Activated CD4-positive, alpha-beta T cell treated with anti-CD3 and anti-CD28 coated beads, Interleukin-2, Interleukin-4, amounts not matched to agents 100 ng/mL and 50 ng/mL, durations not matched to agents 16 hours and 8 hours (primary cell): ENCODE results near the gene TRIM4.
"Not testable (repeated sequence)": the region's sequence is repeated elsewhere in the genome, so short reads cannot be mapped to it uniquely, and the experiment has no call there.

ENCODE experiments used
- DNase-seq: peaks from one replicate; pipeline ENCODE4 v3.0.0-alpha.2; 2020; ENCODE audit warnings: low spot score

Gene TRIM4

GRCh38 chr7:99919814-99920112 is 433 bp upstream of the TRIM4 start:
- DNase-seq, result no peak

DNA sequence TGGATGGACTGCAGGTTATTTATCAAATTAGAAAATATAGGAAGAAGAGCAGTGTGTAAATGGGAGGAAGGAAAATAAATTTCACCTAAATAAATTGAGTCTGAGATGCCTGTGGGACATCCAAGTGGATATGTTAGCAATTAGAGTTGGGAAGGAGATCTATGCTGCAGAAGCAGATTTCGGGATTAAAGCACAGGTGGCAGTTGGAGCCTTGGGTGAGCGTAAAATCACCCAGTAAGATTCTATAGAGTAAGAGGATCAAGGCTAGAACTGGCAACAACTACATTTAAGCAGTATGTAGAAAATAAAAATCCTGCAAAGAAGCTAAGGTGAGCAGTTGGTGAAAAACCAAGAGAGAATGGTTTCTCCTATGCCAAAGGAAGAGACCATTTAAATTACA is 8.4 kb downstream of the TRIM4 start:
- no peak for DNase-seq

DNA sequence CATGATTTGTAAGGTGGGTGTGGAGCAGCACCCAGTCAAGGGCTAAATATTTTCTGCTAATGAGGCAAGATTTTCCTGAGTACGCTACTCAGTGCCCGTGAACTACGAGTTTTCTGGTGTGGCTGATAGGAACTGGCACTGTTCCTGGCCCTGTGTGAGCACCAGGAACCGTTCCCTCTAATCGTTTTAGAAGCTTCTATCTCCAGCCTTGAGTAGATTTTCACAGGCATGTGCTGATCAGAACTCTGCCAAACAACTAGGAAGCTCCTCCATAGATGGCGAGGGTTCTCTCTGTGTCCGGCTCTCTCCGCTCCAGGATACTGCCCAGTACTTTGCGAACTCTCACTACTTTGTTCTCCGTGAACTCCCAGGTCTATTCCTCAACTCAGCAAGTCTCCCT is 17.7 kb downstream of the TRIM4 start:
- DNase-seq, result no peak

DNA sequence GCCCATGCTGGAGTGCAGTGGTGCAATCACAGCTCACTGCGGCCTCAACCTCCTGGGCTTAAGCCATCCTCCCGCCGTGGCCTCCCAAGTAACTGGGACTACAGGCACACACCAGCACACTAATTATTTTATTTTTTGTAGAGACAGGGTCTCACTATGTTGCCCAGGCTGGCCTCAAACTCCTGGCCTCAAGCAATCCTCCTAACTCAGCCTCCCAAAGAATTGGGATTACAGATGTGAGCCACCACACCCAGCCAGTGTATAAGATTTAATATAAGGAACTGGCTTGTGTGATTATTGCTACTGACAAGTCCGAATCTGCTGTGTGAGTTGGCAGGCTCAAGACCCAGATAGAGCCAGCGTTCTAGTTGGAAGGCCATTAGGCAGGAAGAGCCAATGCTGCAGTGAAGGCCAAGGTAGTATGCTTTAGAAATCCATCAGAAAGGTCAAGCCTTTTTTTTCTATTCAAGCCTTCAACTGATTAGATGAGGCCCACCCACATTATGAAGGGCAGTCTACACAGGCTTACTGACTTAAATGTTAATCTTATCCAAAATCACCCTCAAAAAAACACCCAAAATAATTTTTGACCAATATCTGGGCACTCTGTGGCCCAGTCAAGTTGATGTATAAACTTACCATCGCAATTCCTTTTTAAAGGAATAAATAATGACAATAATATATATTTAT is 19.4 kb downstream of the TRIM4 start:
- DNase-seq, result no peak

DNA sequence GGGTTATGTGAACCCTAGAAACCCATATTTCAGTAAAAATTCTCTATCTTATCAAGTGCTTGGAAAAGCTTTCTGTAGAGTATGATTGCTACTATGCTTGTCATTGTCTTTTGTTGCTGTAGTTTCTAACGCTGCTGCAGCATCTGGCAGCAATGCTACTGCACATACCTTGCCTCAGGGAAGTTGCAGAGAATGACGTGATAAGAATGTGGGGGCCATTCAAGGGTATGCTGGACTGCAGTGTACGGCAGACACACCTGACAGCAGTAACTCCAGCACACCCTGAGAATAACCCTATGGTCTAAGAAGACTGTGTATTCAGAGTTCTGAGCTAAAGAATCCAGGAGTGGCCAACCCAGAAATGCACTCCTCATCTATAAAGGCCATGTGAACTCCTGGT is 20.5 kb downstream of the TRIM4 start:
- no peak for DNase-seq

GRCh38 chr7:99898023-99898357 is 21.3 kb downstream of the TRIM4 start:
- no peak for DNase-seq

GRCh38 chr7:99897322-99898022 is 21.9 kb downstream of the TRIM4 start:
- DNase-seq, result peak; percentile 28

- no peak for DNase-seq
These were observed 24.6 kb downstream of the TRIM4 start for GRCh38 chr7:99894738-99895137.

GRCh38 chr7:99893280-99893679 is 26.1 kb downstream of the TRIM4 start:
- DNase-seq, result no peak

DNA sequence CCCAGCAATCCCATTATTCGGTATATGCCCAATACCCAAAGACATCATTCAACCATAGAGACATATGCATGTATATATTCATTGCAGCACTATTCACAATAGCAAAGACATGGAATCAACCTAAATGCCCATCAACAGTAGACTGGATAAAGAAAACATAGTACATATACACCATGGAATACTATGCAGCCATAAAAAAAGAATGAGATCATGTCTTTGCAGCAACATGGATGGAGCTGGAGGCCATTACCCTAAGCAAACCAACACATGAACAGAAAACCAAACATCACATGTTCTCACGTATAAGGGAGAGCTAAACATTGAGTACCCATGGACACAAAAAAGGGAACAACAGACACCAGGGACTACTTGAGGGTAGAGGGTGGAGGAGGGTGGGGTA is 29.0 kb downstream of the TRIM4 start:
- DNase-seq, result not testable (repeated sequence)

DNA sequence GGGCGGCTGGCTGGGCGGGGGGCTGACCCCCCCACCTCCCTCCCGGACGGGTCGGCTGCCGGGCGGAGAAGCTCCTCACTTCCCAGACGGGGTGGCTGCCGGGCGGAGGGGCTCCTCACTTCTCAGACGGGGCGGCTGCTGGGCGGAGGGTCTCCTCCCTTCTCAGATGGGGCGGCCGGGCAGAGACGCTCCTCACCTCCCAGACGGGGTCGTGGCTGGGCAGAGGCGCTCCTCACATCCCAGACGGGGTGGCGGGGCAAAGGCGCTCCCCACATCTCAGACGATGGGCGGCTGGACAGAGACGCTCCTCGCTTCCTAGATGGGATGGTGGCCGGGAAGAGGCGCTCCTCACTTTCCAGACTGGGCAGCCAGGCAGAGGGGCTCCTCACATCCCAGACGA is 31.0 kb downstream of the TRIM4 start:
- not testable (repeated sequence) for DNase-seq

DNA sequence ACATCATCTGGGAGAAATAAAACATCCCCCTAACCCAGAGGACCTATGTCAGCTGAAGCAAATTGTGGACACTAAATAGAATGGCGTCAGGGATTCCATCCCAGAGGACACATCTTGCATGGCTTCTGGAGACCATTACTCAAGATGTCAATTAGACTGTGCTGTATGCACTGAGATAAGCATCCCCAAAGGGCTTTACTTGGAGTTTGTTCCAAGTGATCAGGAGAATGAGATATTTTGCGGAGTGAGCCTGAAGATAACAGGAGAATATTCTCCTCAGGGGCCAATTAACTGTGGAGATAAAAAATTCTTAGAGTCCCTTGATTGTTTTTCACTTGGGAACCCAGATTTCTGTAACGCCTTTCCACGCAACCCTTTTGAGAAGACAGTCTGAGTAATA is 38.0 kb downstream of the TRIM4 start:
- DNase-seq, result no peak

DNA sequence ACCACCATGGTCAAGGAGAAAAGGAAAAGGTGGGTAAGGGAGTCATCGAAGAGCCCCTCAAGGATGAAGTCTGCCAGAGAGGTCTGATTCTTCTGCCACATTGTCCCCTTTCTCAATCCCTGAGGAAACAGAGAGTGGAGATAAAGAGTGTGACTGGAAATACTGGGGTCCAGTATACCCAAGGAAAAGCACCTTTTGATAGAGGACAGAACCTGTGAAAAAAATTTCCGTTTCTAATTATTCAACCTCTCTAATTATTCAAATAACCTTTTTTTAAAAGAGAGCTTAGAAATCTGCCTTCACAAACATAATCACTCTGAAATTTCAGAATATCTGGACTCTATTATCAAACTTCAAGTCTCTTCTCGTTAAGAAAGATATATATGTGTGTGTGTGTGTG is 42.4 kb downstream of the TRIM4 start, which contains the start of gene OR2AE1:
Gene OR2AE1 (minus strand): TSS at position 101 of the 400 bp plus-strand sequence. CDS start 0 bp downstream, at position 101.
- DNase-seq, result no peak

- DNase-seq, result no peak
These were observed 42.8 kb downstream of the TRIM4 start for GRCh38 chr7:99876491-99876890.

- DNase-seq, result no peak
These were observed 51.1 kb downstream of the TRIM4 start for GRCh38 chr7:99868246-99868645.

DNA sequence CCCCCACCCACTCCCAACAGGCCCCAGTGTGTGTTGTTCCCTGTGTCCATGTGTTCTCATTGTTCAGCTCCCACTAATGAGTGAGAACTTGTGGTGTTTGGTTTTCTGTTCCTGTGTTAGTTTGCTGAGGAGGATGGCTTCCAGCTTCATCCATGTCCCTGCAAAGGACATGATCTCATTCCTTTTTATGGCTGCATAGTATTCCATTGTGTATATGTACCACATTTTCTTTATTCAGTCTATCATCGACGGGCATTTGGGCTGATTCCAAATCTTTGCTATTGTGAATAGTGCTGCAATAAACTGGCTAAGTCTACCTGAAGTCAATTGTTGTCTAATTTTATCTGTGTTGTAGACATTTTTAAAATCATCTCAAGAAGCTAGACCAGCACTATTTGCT is 51.9 kb downstream of the TRIM4 start:
- not testable (repeated sequence) for DNase-seq

DNA sequence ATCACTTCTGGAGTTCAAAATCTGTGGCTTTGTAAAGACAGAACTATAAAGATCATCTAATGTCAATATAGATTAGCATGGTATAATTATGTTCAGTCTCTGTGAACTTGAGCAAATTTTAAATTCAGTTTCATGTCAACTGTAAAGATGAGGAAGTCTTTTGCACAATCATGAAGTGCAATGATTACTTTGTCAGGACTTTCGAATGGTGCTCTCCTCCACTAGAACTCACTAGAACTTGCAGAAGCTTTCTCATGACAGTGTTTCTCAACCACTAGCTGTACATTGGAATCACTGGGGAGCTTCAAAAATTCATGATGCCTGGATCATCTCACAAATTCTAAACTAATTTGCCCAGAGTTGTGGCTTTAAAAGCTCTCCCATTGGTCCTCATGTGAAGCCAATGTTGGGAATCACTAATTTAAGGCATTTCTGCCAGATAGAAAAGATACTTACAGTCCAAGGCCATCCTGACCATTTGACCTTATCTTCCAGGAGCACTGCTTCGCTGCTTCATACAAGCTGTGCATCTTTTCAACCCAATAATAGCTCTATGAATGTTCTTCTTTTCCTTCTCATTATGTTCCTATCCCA is 55.4 kb downstream of the TRIM4 start:
- no peak for DNase-seq

GRCh38 chr7:99860281-99861127 is 58.8 kb downstream of the TRIM4 start:
- DNase-seq, result no peak

DNA sequence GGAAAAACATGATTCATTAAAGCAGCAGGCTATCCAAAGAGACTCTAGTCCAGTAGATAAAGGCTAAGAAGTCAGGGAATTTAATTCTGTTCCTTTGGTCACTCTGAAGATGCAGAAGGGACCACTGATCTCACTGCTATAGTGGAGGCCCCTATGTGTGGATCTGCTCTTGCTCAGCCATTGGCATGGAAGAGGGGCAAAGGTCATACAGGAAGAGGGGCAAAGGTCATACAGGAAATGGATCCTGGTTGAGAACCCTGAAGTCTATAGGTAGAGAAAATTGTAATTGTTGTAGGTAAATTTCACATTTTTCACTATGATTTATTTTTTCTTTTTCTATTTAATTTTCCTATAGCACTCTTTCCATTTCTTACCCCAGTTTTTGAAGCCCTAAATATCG is 64.1 kb downstream of the TRIM4 start:
- no peak for DNase-seq

- no peak for DNase-seq
These were observed 70.7 kb downstream of the TRIM4 start for GRCh38 chr7:99848420-99849216.

GRCh38 chr7:99844328-99844727 is 75.0 kb downstream of the TRIM4 start:
- no peak for DNase-seq

DNA sequence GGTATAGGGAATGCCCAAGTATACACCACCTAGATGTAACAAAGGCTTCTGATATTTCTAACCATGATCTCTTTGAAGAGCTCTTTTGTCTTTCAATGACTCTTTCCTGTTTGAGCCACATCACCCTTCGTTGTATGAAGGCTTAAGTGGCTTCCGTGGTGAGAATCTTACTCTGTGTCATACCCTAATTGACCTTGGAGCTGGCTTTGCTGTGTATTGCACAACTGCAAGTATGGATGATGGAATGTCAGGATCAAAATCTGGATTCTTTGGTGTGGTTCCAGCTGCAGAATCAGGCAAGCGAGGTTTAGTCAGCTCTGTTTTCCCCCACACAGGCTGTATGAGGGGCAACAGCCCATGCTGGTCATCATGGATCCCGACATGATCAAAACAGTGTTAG is 75.5 kb downstream of the TRIM4 start:
- DNase-seq, result no peak
